Esophagus muscularis mucosa (tissue), 3 donors: ENCODE results near the gene BAIAP2L1.

Experiments
- CTCF ChIP-seq, 3 experiments: fragments of 200-600 bp in 2 of 3; fragments of 450-650 bp in 1 of 3; sonication (generic) in 2 of 3; IDR thresholded peaks; one replicate each; pipeline ENCODE4 v1.5.1; 2017 to 2019; ENCODE audit warnings: antibody characterized with exemption in 3 of 3, mild to moderate bottlenecking in 2 of 3, moderate library complexity in 1 of 3
- POLR2A ChIP-seq: fragments of 450-650 bp; IDR thresholded peaks from one replicate; pipeline ENCODE4 v1.6.1; 2017; ENCODE audit warnings: antibody characterized with exemption, moderate library complexity, mild to moderate bottlenecking, low read depth

- TF ChIP-seq CTCF (IDR thresholded peaks at IDR 0.05) (no peak), POLR2A (no peak)
Observed at GRCh38 chr7:98394377-98394836, 6.5 kb downstream of the BAIAP2L1 start.
